Heart right ventricle (tissue), 16 donors: ENCODE results near the gene ANKRD13C. TPM values are rescaled to one million over a fixed set of nuclear protein-coding genes. Genes with fewer than 3 reads are reported as not detected.
A peak's percentile ranks its signal among the peaks of the same experiment; 100 is the strongest.

ENCODE experiments used
- ATAC-seq, 8 donors: fragments of 200-7000 bp; cut with Tn5 transposase; one replicate each; pipeline ENCODE4 v1.9.1; 2020; ENCODE audit warnings: mild to moderate bottlenecking in 8 of 8, moderate library complexity in 8 of 8, moderate number of reproducible peaks in 1 of 8
- DNase-seq, 2 donors: peaks; one replicate each; pipeline ENCODE4 v3.0.0-alpha.2; 2020
- H3K27ac ChIP-seq, 10 donors: fragments of 200-600 bp; sonication (generic) in 2 of 10; one replicate each; pipeline versions ENCODE4 v1.5.0 to v1.8.0; 2020 to 2022; ENCODE audit warnings: mild to moderate bottlenecking in 3 of 10
- H3K27me3 ChIP-seq, 7 donors: fragments of 200-600 bp; one replicate each; pipeline ENCODE4 v1.8.0; 2021 to 2022; ENCODE audit warnings: mild to moderate bottlenecking in 2 of 7
- H3K36me3 ChIP-seq, 9 donors: fragments of 200-600 bp; sonication (generic) in 1 of 9; one replicate each; pipeline versions ENCODE4 v1.5.0 to v1.8.0; 2020 to 2022; ENCODE audit warnings: mild to moderate bottlenecking in 2 of 9
- H3K4me1 ChIP-seq, 9 donors: fragments of 200-600 bp; sonication (generic) in 1 of 9; one replicate each; pipeline versions ENCODE4 v1.5.0 to v1.8.0; 2020 to 2022; ENCODE audit warnings: mild to moderate bottlenecking in 4 of 9
- H3K4me3 ChIP-seq, 10 donors: fragments of 200-600 bp; sonication (generic) in 2 of 10; one replicate each; pipeline versions ENCODE4 v1.5.0 to v1.8.0; 2020 to 2022; ENCODE audit warnings: mild to moderate bottlenecking in 7 of 10, moderate library complexity in 2 of 10
- H3K9me3 ChIP-seq, 11 donors: fragments of 200-600 bp in 10 of 11; sonication (generic) in 2 of 11; one replicate each; pipeline versions ENCODE4 v1.5.0 to v1.8.0; 2013 to 2022; ENCODE audit warnings: mild to moderate bottlenecking in 2 of 11, control low read depth in 1 of 11, moderate library complexity in 1 of 11
- intact Hi-C, 10 donors: fragments of 100-400 bp; cut with DNase I; formaldehyde crosslinking; loops; one replicate each; pipeline versions ENCODE4 v1.11.1 to v1.14.2; 2022
- polyA plus RNA-seq, 2 donors: library from polyadenylated mRNA; stranded (reverse); fragments of 200-250 nt; gene quantifications; one replicate each; pipeline ENCODE4 v1.2.3, GENCODE V29; 2013
- total RNA-seq, 10 donors: library from RNA; stranded (reverse); fragmentation: NEBNext Ultra II Directional in 3 of 10; extraction: Animal tissue kit (Norgen Biotek cat#: 25700) in 3 of 10; gene quantifications; one replicate each; pipeline versions ENCODE4 v1.2.1 to v1.2.4, GENCODE V29; 2021 to 2023
- TF ChIP-seq, protein P1 (sequence below), 9 donors: fragments of 200-600 bp; sonication (generic) in 2 of 9; IDR thresholded peaks; one replicate each; pipeline versions ENCODE4 v1.5.0 to v1.8.0; 2021 to 2022; ENCODE audit warnings: antibody characterized with exemption in 9 of 9, mild to moderate bottlenecking in 5 of 9, moderate library complexity in 1 of 9
- donor health status: Arrhythmogenic right ventricular cardiomyopathy.
- donor health status: ischemic (EF 13 %, LVEDD 7.1; RV severe dilation, severe dysfunction).
- donor health status: healthy with polysubstance abuse.
- donor health status: DM: no; HTN: yes; CAD: no.
- donor health status: DM: no; HTN: no; CAD: no.
- donor health status: ischemic (EF 25% LVEDD 6.9; RV normal size, moderate dysfunction).
- donor health status: ischemic (EF 25% LVEDD 5.7; RV mildly dilated, moderate dysfunction).
- donor health status: healthy.
- donor health status: DM: yes; HTN: yes; CAD: no.
- donor health status: Ischemic cardiomyopathy.
- donor health status: ischemic (EF 35%, LVEDD 5.7; RV mildly dilated, moderate dysfunction).
- donor health status: nonischemic (EF 11% LVEDD 7.7; RV severe dilation, severe dysfunction).
- donor health status: DM: yes; HTN: yes; CAD: no.
- donor health status: PGD.
- donor health status: ischemic (EF 29% LVEDD 5.4; RV normal size, mild dysfunction).
- donor health status: nonischemic (EF 23%, LVEDD 6.1; RV moderate dilation, normal function).

ANKRD13C gene
- total and polyA plus RNA-seq, 12 donors, result 5.5 to 12.5 (median 10.1) TPM

DNA sequence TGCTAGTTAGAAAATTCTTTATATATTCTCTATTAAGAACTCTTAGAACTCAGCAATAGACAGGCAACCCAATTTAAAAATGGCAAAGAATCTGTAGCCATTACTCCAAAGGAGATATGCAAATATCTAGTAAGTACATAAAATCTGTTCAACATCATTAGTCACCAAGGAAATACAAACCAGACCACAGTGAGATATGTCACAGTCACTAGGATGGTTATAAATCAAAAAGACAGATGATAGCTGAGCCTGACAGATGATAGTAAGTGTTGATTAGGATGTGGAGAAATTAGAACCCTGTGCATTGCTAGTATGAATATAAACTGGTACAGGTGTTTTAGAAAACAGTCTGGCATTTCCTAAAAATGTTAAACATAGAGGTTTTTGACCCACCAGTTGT, 106.8 kb downstream of the ANKRD13C start:
- ATAC-seq (no peak), DNase-seq (no peak)
- H3K27ac ChIP-seq, result peak overlapping the region in 1 of 10 donors; percentile 39
- H3K4me3 ChIP-seq, result no peak overlapping the region
- H3K4me1 ChIP-seq, result peaks cover 0 to 20% (median 6%) of the 10 kb centered on the region in 9 donors
- H3K27me3 ChIP-seq, result no peaks in the 10 kb centered on the region
- TF ChIP-seq, protein P1, sequence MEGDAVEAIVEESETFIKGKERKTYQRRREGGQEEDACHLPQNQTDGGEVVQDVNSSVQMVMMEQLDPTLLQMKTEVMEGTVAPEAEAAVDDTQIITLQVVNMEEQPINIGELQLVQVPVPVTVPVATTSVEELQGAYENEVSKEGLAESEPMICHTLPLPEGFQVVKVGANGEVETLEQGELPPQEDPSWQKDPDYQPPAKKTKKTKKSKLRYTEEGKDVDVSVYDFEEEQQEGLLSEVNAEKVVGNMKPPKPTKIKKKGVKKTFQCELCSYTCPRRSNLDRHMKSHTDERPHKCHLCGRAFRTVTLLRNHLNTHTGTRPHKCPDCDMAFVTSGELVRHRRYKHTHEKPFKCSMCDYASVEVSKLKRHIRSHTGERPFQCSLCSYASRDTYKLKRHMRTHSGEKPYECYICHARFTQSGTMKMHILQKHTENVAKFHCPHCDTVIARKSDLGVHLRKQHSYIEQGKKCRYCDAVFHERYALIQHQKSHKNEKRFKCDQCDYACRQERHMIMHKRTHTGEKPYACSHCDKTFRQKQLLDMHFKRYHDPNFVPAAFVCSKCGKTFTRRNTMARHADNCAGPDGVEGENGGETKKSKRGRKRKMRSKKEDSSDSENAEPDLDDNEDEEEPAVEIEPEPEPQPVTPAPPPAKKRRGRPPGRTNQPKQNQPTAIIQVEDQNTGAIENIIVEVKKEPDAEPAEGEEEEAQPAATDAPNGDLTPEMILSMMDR (IDR thresholded peaks at IDR 0.05), result no peak
- peaks cover 0 to 100% (median 96%) of the 10 kb centered on the region in 9 donors for H3K36me3 ChIP-seq
- intact Hi-C loops, result loop anchor here in 1 of 10 donors (10.0 kb wide), 1 partner anchor 817 kb away; no protein-coding TSS in a partner anchor
- H3K9me3 ChIP-seq, result no peaks in the 10 kb centered on the region

DNA sequence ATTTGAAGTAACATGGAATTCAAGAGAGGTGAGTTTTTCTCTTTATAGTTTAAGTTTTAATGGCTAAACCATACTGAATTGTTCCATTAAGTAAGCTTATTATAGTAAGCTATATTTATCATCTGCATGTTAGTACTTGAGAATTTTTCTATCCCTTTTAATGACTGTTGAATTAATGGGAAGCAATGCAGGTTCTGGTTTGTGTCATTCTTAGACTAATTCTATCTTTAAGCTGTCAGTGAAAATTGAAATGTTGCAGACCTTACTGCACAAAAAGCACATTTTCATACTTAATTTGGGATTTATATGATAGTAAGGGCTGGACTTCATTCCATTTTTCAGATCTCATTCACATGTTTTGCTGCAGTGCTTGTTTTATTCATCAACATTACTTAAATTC, 107.4 kb downstream of the ANKRD13C start:
- Histone ChIP-seq H3K36me3 (peaks cover 0 to 100% (median 96%) of the 10 kb centered on the region in 9 donors), H3K4me1 (peaks cover 0 to 20% (median 6%) of the 10 kb centered on the region in 9 donors), H3K4me3 (no peak overlapping the region), H3K27me3 (no peaks in the 10 kb centered on the region), H3K27ac (peak overlapping the region in 1 of 10 donors; percentile 39), H3K9me3 (no peaks in the 10 kb centered on the region)
- ATAC-seq (peak in 2 of 8 donors; percentile 42 to 56), DNase-seq (no peak)
- intact Hi-C loops, result loop anchor here in 1 of 10 donors (10.0 kb wide), 1 partner anchor 818 kb away; no protein-coding TSS in a partner anchor
- TF ChIP-seq, protein P1 (IDR thresholded peaks at IDR 0.05), result no peak

DNA sequence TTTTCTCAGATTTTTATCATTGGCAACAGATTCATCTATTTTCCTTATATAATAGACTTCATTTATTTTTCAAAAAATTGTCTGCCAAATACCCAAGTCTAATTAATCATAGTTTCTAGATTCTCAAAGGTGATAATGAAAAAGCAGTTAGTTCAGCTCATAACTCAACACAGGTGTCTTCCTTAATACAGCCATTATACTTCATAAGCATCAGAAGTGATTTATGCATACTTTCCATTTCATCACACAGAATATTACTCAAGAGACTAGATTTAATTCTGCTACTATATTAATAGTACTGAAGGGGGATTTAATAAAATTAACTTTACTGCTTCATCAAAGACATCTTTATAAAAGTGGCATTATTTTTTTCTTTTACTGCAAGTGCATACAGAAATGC, 114.6 kb downstream of the ANKRD13C start:
- no peaks in the 10 kb centered on the region for H3K9me3 ChIP-seq
- ATAC-seq (no peak), DNase-seq (no peak)
- H3K27me3 ChIP-seq, result no peaks in the 10 kb centered on the region
- no peak overlapping the region for H3K27ac ChIP-seq
- H3K4me3 ChIP-seq, result no peak overlapping the region
- no peaks in the 10 kb centered on the region for H3K4me1 ChIP-seq
- TF ChIP-seq, protein P1 (IDR thresholded peaks at IDR 0.05), result no peak
- intact Hi-C loops, result loop anchor here in 2 of 10 donors (5.0 to 10.0 kb wide), 2 partner anchors 825 to 827 kb away; no protein-coding TSS in a partner anchor
- H3K36me3 ChIP-seq, result peaks cover 0 to 100% (median 89%) of the 10 kb centered on the region in 9 donors

DNA sequence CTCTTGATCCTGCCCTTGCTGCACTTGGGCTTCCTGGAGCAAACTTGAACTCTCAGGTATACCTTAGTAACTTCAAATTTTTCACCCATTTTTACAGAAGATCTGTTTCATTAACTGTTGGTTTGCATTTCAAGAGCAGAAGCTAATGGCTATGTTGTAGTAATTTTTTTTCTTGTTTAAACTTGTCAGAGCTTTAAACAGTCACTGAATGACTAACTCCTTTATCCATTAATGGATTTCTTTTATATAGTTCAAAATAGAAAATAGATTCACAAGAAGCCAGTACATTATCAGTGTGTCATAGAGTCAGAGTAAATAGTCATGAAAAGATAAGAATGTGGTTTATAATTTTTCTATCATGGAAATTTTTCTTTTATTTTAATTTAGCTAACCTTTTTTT, 119.8 kb downstream of the ANKRD13C start:
- intact Hi-C loops, result no loop called here
- DNase-seq (no peak), ATAC-seq (no peak)
- H3K36me3 ChIP-seq, result peaks cover 0 to 100% (median 80%) of the 10 kb centered on the region in 9 donors
- TF ChIP-seq, protein P1 (IDR thresholded peaks at IDR 0.05), result no peak
- H3K27ac ChIP-seq, result no peak overlapping the region
- no peaks in the 10 kb centered on the region for H3K27me3 ChIP-seq
- peaks cover 0 to 6% (median 0%) of the 10 kb centered on the region in 9 donors for H3K4me1 ChIP-seq
- H3K9me3 ChIP-seq, result no peaks in the 10 kb centered on the region
- no peak overlapping the region for H3K4me3 ChIP-seq
